H9 (cell line): ENCODE data around the gene AGTRAP. TPM values are rescaled to one million over a fixed set of nuclear protein-coding genes. Genes with fewer than 3 reads are reported as not detected.

Source experiments
- DNase-seq: peaks from one replicate; pipeline ENCODE4 v3.0.0-alpha.2; 2017
- H2AFZ ChIP-seq: one replicate; pipeline ENCODE4 v1.6.1; 2013; ENCODE audit warnings: mild to moderate bottlenecking, low read length, control low read depth, moderate library complexity
- H2AK5ac ChIP-seq: 2 replicates; pipeline ENCODE4 v1.6.1; 2013; ENCODE audit warnings: low read length, control low read depth, mixed read lengths; ENCODE audit not compliant: insufficient read length
- H2BK120ac ChIP-seq: one replicate; pipeline ENCODE4 v1.6.1; 2013; ENCODE audit warnings: low read depth, mild to moderate bottlenecking, low read length, control low read depth, inconsistent platforms; ENCODE audit not compliant: poor library complexity, severe bottlenecking
- H2BK12ac ChIP-seq: 2 replicates; pipeline ENCODE4 v1.6.1; 2013; ENCODE audit warnings: low read length, control low read depth, mixed read lengths, low read depth; ENCODE audit not compliant: insufficient read length
- H2BK15ac ChIP-seq: 2 replicates; pipeline ENCODE4 v1.6.1; 2013; ENCODE audit warnings: low read depth, low read length, control low read depth
- H2BK20ac ChIP-seq: one replicate; pipeline ENCODE4 v1.6.1; 2013; ENCODE audit warnings: low read depth, mild to moderate bottlenecking, low read length, control low read depth, inconsistent platforms; ENCODE audit not compliant: poor library complexity, severe bottlenecking
- H2BK5ac ChIP-seq: 2 replicates; pipeline ENCODE4 v1.6.1; 2013; ENCODE audit warnings: low read length, control low read depth, mixed read lengths; ENCODE audit not compliant: insufficient read length
- H3K14ac ChIP-seq: 2 replicates; pipeline ENCODE4 v1.6.1; 2013; ENCODE audit warnings: low read length, control low read depth; ENCODE audit not compliant: insufficient read depth
- H3K18ac ChIP-seq: 2 replicates; pipeline ENCODE4 v1.6.1; 2013; ENCODE audit warnings: low read depth, mild to moderate bottlenecking, mixed read lengths, low read length, control low read depth; ENCODE audit not compliant: insufficient read length
- H3K23ac ChIP-seq: 2 replicates; pipeline ENCODE4 v1.6.1; 2013; ENCODE audit warnings: low read length, control low read depth, mixed read lengths, low read depth; ENCODE audit not compliant: insufficient read length
- H3K23me2 ChIP-seq: 2 replicates; pipeline ENCODE4 v1.6.1; 2013; ENCODE audit warnings: low read depth, mild to moderate bottlenecking, mixed read lengths, low read length, control low read depth; ENCODE audit not compliant: insufficient read length, poor library complexity, severe bottlenecking
- H3K27ac ChIP-seq: 2 replicates; pipeline ENCODE4 v1.5.1; 2013; ENCODE audit warnings: low read length, control low read depth, mixed read lengths, low read depth; ENCODE audit not compliant: insufficient read length
- H3K27me3 ChIP-seq: 2 replicates; pipeline ENCODE4 v1.6.1; 2013; ENCODE audit warnings: low read length, control low read depth, inconsistent platforms; ENCODE audit not compliant: insufficient read depth
- H3K4ac ChIP-seq: 2 replicates; pipeline ENCODE4 v1.6.1; 2013; ENCODE audit warnings: low read depth, mild to moderate bottlenecking, control low read depth, inconsistent platforms, low read length, moderate library complexity
- H3K4me1 ChIP-seq: 2 replicates; pipeline ENCODE4 v1.6.1; 2013; ENCODE audit warnings: low read length, control low read depth, inconsistent platforms; ENCODE audit not compliant: insufficient read depth
- H3K4me2 ChIP-seq: 2 replicates; pipeline ENCODE4 v1.6.1; 2013; ENCODE audit warnings: low read length, control low read depth, mixed read lengths; ENCODE audit not compliant: insufficient read length, insufficient read depth
- H3K56ac ChIP-seq: 2 replicates; pipeline ENCODE4 v1.6.1; 2013; ENCODE audit warnings: low read depth, mild to moderate bottlenecking, mixed read lengths, low read length, control low read depth; ENCODE audit not compliant: insufficient read length
- H3K79me1 ChIP-seq: 2 replicates; pipeline ENCODE4 v1.6.1; 2013; ENCODE audit warnings: low read depth, mild to moderate bottlenecking, moderate library complexity, low read length, control low read depth, inconsistent platforms; ENCODE audit not compliant: insufficient read depth, poor library complexity, severe bottlenecking
- H3K79me2 ChIP-seq: 2 replicates; pipeline ENCODE4 v1.6.1; 2013; ENCODE audit warnings: low read length, control low read depth, inconsistent platforms; ENCODE audit not compliant: insufficient read depth
- H3K9ac ChIP-seq: 2 replicates; pipeline ENCODE4 v1.6.1; 2013; ENCODE audit warnings: low read length, control low read depth, mixed read lengths; ENCODE audit not compliant: insufficient read length; ENCODE audit errors: extremely low read depth
- H3K9me3 ChIP-seq: one replicate; pipeline ENCODE4 v1.6.1; 2013; ENCODE audit warnings: low read depth, low read length, inconsistent platforms; ENCODE audit not compliant: control insufficient read depth
- H3T11ph ChIP-seq: one replicate; pipeline ENCODE4 v1.6.1; 2013; ENCODE audit warnings: mild to moderate bottlenecking, low read length, control low read depth, inconsistent platforms
- H4K20me1 ChIP-seq: one replicate; pipeline ENCODE4 v1.6.1; 2013; ENCODE audit not compliant: control insufficient read depth, insufficient read length, insufficient read depth
- H4K5ac ChIP-seq: 2 replicates; pipeline ENCODE4 v1.6.1; 2013; ENCODE audit warnings: low read depth, mild to moderate bottlenecking, mixed read lengths, low read length, control low read depth; ENCODE audit not compliant: insufficient read length
- H4K8ac ChIP-seq: replicated peaks from 2 replicates; pipeline ENCODE4 v1.6.1; 2013; ENCODE audit warnings: low read length, control low read depth, mixed read lengths, low read depth; ENCODE audit not compliant: insufficient read length
- H4K91ac ChIP-seq: 2 replicates; pipeline ENCODE4 v1.6.1; 2013; ENCODE audit warnings: low read depth, mild to moderate bottlenecking, moderate library complexity, mixed read lengths, low read length, control low read depth; ENCODE audit not compliant: insufficient read length
- H3K27ac Mint-ChIP-seq, 3 experiments: 2 replicates in 2 of 3; 3 replicates in 1 of 3; pipeline ENCODE4 v1.8.0; 2020 to 2021; ENCODE audit warnings: mixed read lengths in 3 of 3, mild to moderate bottlenecking in 1 of 3, moderate library complexity in 1 of 3
- H3K27me3 Mint-ChIP-seq: 2 replicates; pipeline ENCODE4 v1.8.0; 2021; ENCODE audit warnings: low read depth, mild to moderate bottlenecking, moderate library complexity, mixed read lengths
- H3K36me3 Mint-ChIP-seq, 3 experiments: 2 replicates in 2 of 3; 3 replicates in 1 of 3; pipeline ENCODE4 v1.8.0; 2020 to 2021; ENCODE audit warnings: low read depth in 3 of 3, mixed read lengths in 3 of 3; ENCODE audit not compliant: insufficient read depth in 1 of 3
- H3K4me1 Mint-ChIP-seq, 2 experiments: 2 replicates each; pipeline ENCODE4 v1.8.0; 2020; ENCODE audit warnings: mixed read lengths in 2 of 2
- H3K4me3 Mint-ChIP-seq, 2 experiments: 2 replicates in 1 of 2; 3 replicates in 1 of 2; pipeline ENCODE4 v1.8.0; 2020 to 2021; ENCODE audit warnings: mild to moderate bottlenecking in 2 of 2, mixed read lengths in 2 of 2, moderate library complexity in 1 of 2
- H3K9me3 Mint-ChIP-seq, 2 experiments: 2 replicates in 1 of 2; 3 replicates in 1 of 2; pipeline ENCODE4 v1.8.0; 2020; ENCODE audit warnings: mild to moderate bottlenecking in 2 of 2, mixed read lengths in 2 of 2, moderate library complexity in 1 of 2
- CTCF ChIP-seq: fragments of 200-600 bp; sonication (generic); conservative IDR thresholded peaks from 3 replicates; pipeline ENCODE4 v1.8.0; 2021; ENCODE audit warnings: antibody characterized with exemption, mild to moderate bottlenecking
- WGBS: extraction: QIAGEN DNeasy Blood & Tissue Kit; methylation state at CpG from one replicate; pipeline ENCODE4 v1.1.7; 2013; ENCODE audit warnings: missing lambda C conversion rate, low lambda C conversion rate, mixed read lengths; ENCODE audit not compliant: insufficient read length; ENCODE audit errors: extremely low coverage; 5-methylcytosine and 5-hydroxymethylcytosine counted together
- total RNA-seq: library from RNA; stranded (reverse); gene quantifications from 2 replicates; pipeline ENCODE4 v1.2.1, GENCODE V29; 2021

Gene AGTRAP
- total RNA-seq, 1 experiment from 2014 or later, result 60.9 TPM

GRCh38 chr1:11796036-11796828 lies 60.3 kb downstream of the AGTRAP start:
- no peaks in the 10 kb centered on the region for H3K4me1 ChIP-seq
- H2BK5ac ChIP-seq, result no peak overlapping the region
- no peak overlapping the region for H3K4me2 ChIP-seq
- H3K14ac ChIP-seq, result no peak overlapping the region
- H4K8ac ChIP-seq, result no peak overlapping the region
- H3K23me2 ChIP-seq, result no peaks in the 10 kb centered on the region
- H2BK120ac ChIP-seq, result no peak overlapping the region
- Mint-ChIP-seq H3K27me3 (no peaks in the 10 kb centered on the region), H3K4me3 (no peak overlapping the region), H3K27ac (no peak overlapping the region), H3K4me1 (no peaks in the 10 kb centered on the region), H3K9me3 (no peaks in the 10 kb centered on the region), H3K36me3 (peaks cover 19 to 58% (median 47%) of the 10 kb centered on the region in 3 experiments; a peak in 6 of 7 replicates)
- H3K9ac ChIP-seq, result no peak overlapping the region
- H4K5ac ChIP-seq, result no peak overlapping the region
- TF ChIP-seq CTCF, result no peak
- H2AFZ ChIP-seq, result no peak overlapping the region
- H4K91ac ChIP-seq, result no peak overlapping the region
- H3T11ph ChIP-seq, result no peak overlapping the region
- no peak overlapping the region for H3K23ac ChIP-seq
- no peaks in the 10 kb centered on the region for H3K9me3 ChIP-seq
- H2BK12ac ChIP-seq, result no peak overlapping the region
- no peaks in the 10 kb centered on the region for H3K79me2 ChIP-seq
- H2BK15ac ChIP-seq, result no peak overlapping the region
- H3K79me1 ChIP-seq, result no peaks in the 10 kb centered on the region
- H3K4ac ChIP-seq, result no peak overlapping the region
- H4K20me1 ChIP-seq, result no peaks in the 10 kb centered on the region
- no peak overlapping the region for H3K56ac ChIP-seq
- WGBS, result no CpG with 5 or more reads among the region's 15 CpGs
- H2BK20ac ChIP-seq, result no peak overlapping the region
- no peak for DNase-seq
- no peak overlapping the region for H3K18ac ChIP-seq
- H3K27me3 ChIP-seq, result no peaks in the 10 kb centered on the region
- H3K27ac ChIP-seq, result no peak overlapping the region
- no peak overlapping the region for H2AK5ac ChIP-seq
